Body of pancreas (tissue), 4 donors: ENCODE data around the gene KLHDC8B. TPM values are rescaled to one million over a fixed set of nuclear protein-coding genes. Genes with fewer than 3 reads are reported as not detected.
A peak's percentile ranks its signal among the peaks of the same experiment; 100 is the strongest.

Source experiments
- ATAC-seq: fragments of 150-250 bp; one replicate; pipeline ENCODE4 v1.9.1; 2016
- DNase-seq, 4 donors: peaks; one replicate each; pipeline ENCODE4 v3.0.0-alpha.2; 2019
- H3K27ac ChIP-seq, 4 donors: fragments of 200-600 bp; sonication (generic); 1 replicate in 3 of 4; 2 replicates in 1 of 4; pipeline versions ENCODE4 v1.5.1 to v1.6.1; 2016 to 2019; ENCODE audit warnings: mild to moderate bottlenecking in 1 of 4, mixed read lengths in 1 of 4, moderate library complexity in 1 of 4
- H3K27me3 ChIP-seq, 2 donors: fragments of 200-600 bp; sonication (generic); one replicate each; pipeline ENCODE4 v1.6.0; 2016; ENCODE audit warnings: mild to moderate bottlenecking in 1 of 2
- H3K36me3 ChIP-seq, 2 donors: fragments of 200-600 bp; sonication (generic); replicated peaks in 1 of 2; 2 replicates each; pipeline ENCODE4 v1.5.1; 2016; ENCODE audit warnings: low read depth in 2 of 2; ENCODE audit not compliant: insufficient read depth in 1 of 2
- H3K4me1 ChIP-seq: fragments of 200-600 bp; sonication (generic); one replicate; pipeline ENCODE4 v1.6.0; 2016
- H3K4me3 ChIP-seq, 2 donors: fragments of 200-600 bp; sonication (generic); 1 replicate in 1 of 2; 2 replicates in 1 of 2; pipeline ENCODE4 v1.5.1; 2016 to 2019
- H3K9me3 ChIP-seq, 3 donors: fragments of 200-600 bp; sonication (generic); 1 replicate in 2 of 3; 2 replicates in 1 of 3; pipeline ENCODE4 v1.5.1; 2016
- POLR2A ChIP-seq, 3 donors: fragments of 450-650 bp; IDR thresholded peaks; one replicate each; pipeline ENCODE4 v1.6.1; 2016; ENCODE audit warnings: antibody characterized with exemption in 3 of 3, mild to moderate bottlenecking in 2 of 3
- WGBS, 2 donors: methylation state at CpG; one replicate each; pipeline ENCODE4 v1.1.5; 2017; 5-methylcytosine and 5-hydroxymethylcytosine counted together
- intact Hi-C: fragments of 100-400 bp; cut with DNase I; formaldehyde crosslinking; loops from one replicate; pipeline ENCODE4 v1.15.1; 2023
- total RNA-seq, 2 donors: library from RNA; depleted of rRNA; stranded (reverse); fragments of >200 nt; gene quantifications; one replicate each; pipeline ENCODE4 v1.1.0, GENCODE V29; 2016
- TF ChIP-seq, protein P1 (sequence below), 7 experiments: fragments of 450-650 bp in 4 of 7; fragments of 200-600 bp in 3 of 7; sonication (generic) in 3 of 7; IDR thresholded peaks; one replicate each; pipeline ENCODE4 v1.5.1; 2016 to 2019; ENCODE audit warnings: antibody characterized with exemption in 7 of 7

KLHDC8B gene
- total RNA-seq, 2 donors from 2014 or later, result 19.5 to 22.1 TPM

DNA sequence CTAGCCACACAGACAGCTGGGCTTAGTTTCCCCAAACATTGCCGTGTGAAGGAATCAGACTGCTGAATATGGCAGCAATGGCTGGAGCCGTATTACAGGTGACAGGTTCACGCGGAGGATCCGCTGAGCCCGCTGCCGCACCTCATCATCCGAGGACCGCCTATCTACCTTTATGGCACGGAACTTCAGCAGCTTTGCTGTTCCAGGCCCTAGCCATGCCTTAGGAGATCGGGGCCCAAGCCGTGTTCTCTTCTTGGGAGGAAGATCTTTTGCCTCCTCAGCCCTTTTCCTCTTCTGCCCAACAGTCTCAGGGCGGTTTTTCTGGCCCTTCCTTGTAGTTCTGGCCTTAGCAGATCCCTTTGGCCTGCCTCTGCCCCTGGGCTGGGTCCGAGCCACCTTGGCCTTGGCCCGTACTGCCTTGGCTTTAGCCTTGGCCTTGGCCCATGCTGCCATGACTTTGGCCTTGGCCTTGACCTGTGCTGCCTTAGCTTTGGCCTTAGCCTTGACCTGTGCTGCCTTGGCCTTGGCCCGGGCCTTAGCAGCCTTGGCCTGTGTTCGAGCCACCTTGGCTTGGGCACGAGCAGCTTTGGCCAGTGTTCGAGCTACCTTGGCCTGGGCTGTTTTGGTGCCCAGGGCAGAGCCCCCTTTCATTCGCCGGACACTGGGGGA lies 8.5 kb upstream of the KLHDC8B start:
- DNase-seq, result no peak
- intact Hi-C loops, result no loop called here
- 89 to 92% methylated on average over 7 to 21 of the region's 21 CpGs for WGBS, 2 donors

DNA sequence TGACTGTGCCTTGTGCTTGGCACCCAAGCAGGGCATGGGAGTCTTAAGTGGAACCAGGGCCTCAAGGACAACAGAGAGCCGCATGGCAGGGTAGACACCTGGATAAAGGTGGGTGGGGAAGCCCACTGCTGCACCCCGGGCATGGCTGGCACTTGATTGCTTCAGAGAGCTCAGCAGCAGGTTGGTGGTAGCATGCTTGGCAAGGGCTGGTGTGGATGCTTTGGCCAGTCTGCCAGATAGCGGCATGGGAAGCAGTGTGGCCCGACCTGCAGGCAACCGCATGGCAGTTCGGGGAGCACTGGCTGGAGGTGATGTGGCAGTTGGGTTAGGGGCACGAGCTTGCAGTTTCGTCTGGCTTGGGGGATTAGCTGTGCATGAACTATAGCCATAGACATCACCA lies 7.8 kb upstream of the KLHDC8B start:
- Histone ChIP-seq H3K27me3 (no peaks in the 10 kb centered on the region), H3K9me3 (no peaks in the 10 kb centered on the region), H3K27ac (no peak overlapping the region), H3K4me3 (no peak overlapping the region), H3K4me1 (peaks cover 26% of the 10 kb centered on the region), H3K36me3 (peaks cover 0 to 6% of the 10 kb centered on the region in 2 donors)
- intact Hi-C loops, result no loop called here
- TF ChIP-seq, protein P1, sequence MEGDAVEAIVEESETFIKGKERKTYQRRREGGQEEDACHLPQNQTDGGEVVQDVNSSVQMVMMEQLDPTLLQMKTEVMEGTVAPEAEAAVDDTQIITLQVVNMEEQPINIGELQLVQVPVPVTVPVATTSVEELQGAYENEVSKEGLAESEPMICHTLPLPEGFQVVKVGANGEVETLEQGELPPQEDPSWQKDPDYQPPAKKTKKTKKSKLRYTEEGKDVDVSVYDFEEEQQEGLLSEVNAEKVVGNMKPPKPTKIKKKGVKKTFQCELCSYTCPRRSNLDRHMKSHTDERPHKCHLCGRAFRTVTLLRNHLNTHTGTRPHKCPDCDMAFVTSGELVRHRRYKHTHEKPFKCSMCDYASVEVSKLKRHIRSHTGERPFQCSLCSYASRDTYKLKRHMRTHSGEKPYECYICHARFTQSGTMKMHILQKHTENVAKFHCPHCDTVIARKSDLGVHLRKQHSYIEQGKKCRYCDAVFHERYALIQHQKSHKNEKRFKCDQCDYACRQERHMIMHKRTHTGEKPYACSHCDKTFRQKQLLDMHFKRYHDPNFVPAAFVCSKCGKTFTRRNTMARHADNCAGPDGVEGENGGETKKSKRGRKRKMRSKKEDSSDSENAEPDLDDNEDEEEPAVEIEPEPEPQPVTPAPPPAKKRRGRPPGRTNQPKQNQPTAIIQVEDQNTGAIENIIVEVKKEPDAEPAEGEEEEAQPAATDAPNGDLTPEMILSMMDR (IDR thresholded peaks at IDR 0.05), result no peak
- TF ChIP-seq POLR2A (IDR thresholded peaks at IDR 0.05), result no peak
- ATAC-seq (no peak), DNase-seq (no peak)
- 88 to 96% methylated on average over 4 to 7 of the region's 8 CpGs for WGBS, 2 donors

More for the DNA sequence above, 8.5 kb upstream of the KLHDC8B start:
- Histone ChIP-seq H3K27me3 (no peaks in the 10 kb centered on the region), H3K27ac (no peak overlapping the region), H3K36me3 (peaks cover 0 to 6% of the 10 kb centered on the region in 2 donors), H3K4me1 (peaks cover 26% of the 10 kb centered on the region), H3K4me3 (no peak overlapping the region), H3K9me3 (no peaks in the 10 kb centered on the region)
- no peak for ATAC-seq
- TF ChIP-seq, protein P1 (IDR thresholded peaks at IDR 0.05), result no peak
- no peak for TF ChIP-seq POLR2A (IDR thresholded peaks at IDR 0.05)

DNA sequence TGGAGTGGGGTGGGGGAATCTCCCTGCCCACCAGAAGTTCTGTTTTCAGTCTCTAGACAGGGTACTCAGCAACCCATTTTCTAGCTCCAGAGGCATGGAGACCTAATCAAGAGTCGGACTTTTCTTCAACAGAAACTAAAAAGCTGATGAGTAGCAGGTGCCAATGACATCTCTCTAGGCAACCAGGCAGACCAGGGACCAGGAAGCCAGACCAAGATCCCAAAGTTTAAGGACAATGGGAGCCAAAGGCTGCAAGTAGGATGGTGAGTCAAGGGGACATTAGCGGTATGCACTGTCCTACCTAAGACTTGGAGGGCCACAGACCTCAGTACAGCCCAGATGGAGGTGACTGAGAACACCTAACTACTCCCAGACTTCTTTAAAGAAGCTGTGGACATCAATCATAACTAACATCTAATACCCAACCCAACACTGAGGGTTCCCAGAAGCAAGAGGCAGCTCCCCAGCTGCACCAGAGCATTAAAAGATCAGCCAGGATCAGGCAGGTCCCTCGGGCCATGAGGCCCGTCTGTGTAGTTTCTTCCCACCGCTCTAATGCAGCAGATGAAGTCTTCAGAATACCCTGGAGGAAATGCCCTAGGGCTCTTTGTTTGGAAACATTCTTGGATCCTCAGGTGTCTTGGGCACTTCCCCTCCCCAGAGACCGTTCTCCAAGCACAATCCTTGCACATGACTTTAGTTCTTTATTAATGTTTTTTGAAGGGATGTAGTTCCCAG lies 6.2 kb upstream of the KLHDC8B start:
- DNase-seq, result no peak
- Histone ChIP-seq H3K27me3 (no peaks in the 10 kb centered on the region), H3K4me1 (peaks cover 26% of the 10 kb centered on the region), H3K4me3 (peak overlapping the region; percentile 21 to 90), H3K9me3 (no peaks in the 10 kb centered on the region), H3K27ac (peak overlapping the region in 3 of 4 donors; percentile 64 to 69 (median 67)), H3K36me3 (peaks cover 0 to 6% of the 10 kb centered on the region in 2 donors)
- ATAC-seq, result no peak
- no peak for TF ChIP-seq POLR2A (IDR thresholded peaks at IDR 0.05)
- TF ChIP-seq, protein P1 (IDR thresholded peaks at IDR 0.05), result no peak
- intact Hi-C loops, result no loop called here
- WGBS, 2 donors, result 13 to 27% methylated on average over 4 to 6 of the region's 6 CpGs

DNA sequence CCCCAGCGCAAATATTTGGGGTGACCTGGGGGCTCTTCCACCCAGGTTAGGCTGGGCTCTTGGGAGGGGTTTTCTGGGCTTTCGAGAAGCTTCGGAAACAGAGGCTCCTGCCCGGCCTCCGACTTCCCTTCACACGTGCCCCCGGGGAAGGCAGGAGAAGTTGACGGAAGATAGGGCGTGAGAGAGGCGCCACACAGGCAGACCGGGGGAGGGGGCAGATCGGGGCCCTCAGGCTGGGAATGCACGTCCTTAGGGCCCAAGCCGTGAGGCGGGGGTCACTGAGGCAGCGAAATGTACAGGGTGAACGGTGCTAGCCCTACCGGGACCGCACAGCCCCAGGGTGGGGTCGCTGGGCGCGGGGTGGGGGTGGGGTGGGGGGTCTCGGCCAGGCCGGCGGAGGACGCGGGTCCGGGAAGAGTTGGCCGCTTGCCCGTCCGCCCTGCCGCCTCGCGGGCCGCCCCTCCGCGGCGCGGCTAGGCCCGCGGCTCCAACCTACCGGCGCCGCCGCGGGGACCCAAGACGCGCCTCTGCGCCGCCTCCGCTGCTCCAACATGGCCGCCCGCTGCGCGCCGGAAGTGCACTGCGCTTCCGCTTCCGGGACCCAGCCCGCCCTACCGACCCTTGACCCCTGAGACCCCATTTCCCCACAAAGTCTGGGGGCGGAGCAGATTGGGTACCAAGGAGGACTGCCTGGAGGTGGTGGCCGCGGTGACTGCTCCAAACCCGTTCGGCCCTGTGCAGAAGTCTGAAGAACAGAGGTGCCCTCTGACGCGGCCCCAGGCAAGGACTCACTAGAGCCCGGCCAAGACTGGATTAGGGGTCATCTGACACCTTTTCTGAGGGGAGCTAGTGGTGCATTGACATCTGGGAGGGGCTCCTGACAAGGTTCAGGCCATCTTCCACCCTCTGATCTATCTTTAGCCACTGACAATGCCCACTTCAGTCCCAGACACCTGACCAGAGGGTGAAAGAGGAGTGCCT lies 5.3 kb upstream of the KLHDC8B start, which contains the start of gene CCDC71:
TSS of gene CCDC71 (minus strand) at position 561 of the 981 bp plus-strand sequence. CDS start 2,123 bp downstream, outside the sequence.
- DNase-seq (peak; percentile 70 to 77 (median 74)), ATAC-seq (peak; percentile 74)
- H3K36me3 ChIP-seq, result peaks cover 0 to 6% of the 10 kb centered on the region in 2 donors
- intact Hi-C loops, result no loop called here
- H3K27ac ChIP-seq, result peak within 1 kb of the TSS; percentile 64 to 69 (median 68)
- peak within 1 kb of the TSS; percentile 21 to 90 for H3K4me3 ChIP-seq
- no peaks in the 10 kb centered on the region for H3K9me3 ChIP-seq
- TF ChIP-seq POLR2A (IDR thresholded peaks at IDR 0.05), result peak in 2 of 3 donors; percentile 20 to 40
- TF ChIP-seq, protein P1 (IDR thresholded peaks at IDR 0.05), result no peak
- no peaks in the 10 kb centered on the region for H3K27me3 ChIP-seq
- 2 to 8% methylated on average over 20 to 65 of the region's 69 CpGs for WGBS, 2 donors
- H3K4me1 ChIP-seq, result peaks cover 34% of the 10 kb centered on the region
